Neural crest cell (in vitro differentiated cells): ENCODE measurements around the gene MAML3. TPM values are rescaled to one million over a fixed set of nuclear protein-coding genes. Genes with fewer than 3 reads are reported as not detected.
A peak's percentile ranks its signal among the peaks of the same experiment; 100 is the strongest.

Experiments
- DNase-seq: peaks from one replicate; pipeline ENCODE4 v3.0.0; 2021; ENCODE audit warnings: low read depth, mixed read lengths, low spot score
- H3K27ac Mint-ChIP-seq: one replicate; pipeline ENCODE4 v1.8.0; 2021; ENCODE audit warnings: mild to moderate bottlenecking, mixed read lengths; ENCODE audit not compliant: unreplicated experiment
- H3K27me3 Mint-ChIP-seq: 2 replicates; pipeline ENCODE4 v1.8.0; 2021; ENCODE audit warnings: low read depth, mild to moderate bottlenecking, mixed read lengths
- H3K36me3 Mint-ChIP-seq: 2 replicates; pipeline ENCODE4 v1.8.0; 2021; ENCODE audit warnings: low read depth, mild to moderate bottlenecking, mixed read lengths
- H3K4me1 Mint-ChIP-seq: 2 replicates; pipeline ENCODE4 v1.8.0; 2021; ENCODE audit warnings: mixed read lengths
- H3K4me3 Mint-ChIP-seq: one replicate; pipeline ENCODE4 v1.8.0; 2021; ENCODE audit warnings: mild to moderate bottlenecking, mixed read lengths
- H3K9me3 Mint-ChIP-seq: 2 replicates; pipeline ENCODE4 v1.8.0; 2021; ENCODE audit warnings: mixed read lengths
- total RNA-seq: library from RNA; stranded (reverse); gene quantifications from 2 replicates; pipeline ENCODE4 v1.2.1, GENCODE V29; 2021
- TF ChIP-seq, protein P1 (sequence below): fragments of 200-600 bp; sonication (generic); conservative IDR thresholded peaks from 2 replicates; pipeline ENCODE4 v1.5.0; 2021; ENCODE audit warnings: antibody characterized with exemption, mild to moderate bottlenecking

The MAML3 gene
- total RNA-seq, 1 donor from 2014 or later, result 21.8 TPM

DNA sequence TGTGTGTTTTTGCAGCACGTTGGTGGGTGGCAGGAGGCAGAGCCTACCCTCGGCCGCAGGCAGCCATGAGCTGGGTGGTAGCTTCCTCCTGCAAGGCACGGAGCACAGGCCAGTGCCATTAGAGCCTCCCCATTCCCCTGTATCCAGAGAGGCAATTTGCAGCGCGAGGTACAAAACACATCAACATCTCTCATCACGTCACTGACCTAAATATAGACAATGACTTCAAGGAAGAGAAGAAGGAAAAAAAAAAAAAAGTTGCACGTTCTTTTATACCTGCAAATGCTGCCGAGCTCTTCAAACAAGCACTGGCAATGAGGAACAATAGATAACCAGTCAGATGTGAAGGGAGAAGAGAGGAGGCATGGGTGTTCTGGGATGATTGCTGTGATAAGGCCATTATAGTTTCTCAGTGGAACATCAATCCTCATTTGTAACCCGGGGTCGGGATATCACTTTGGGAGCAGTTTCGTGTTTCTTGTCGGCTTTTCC is 328.4 kb downstream of the MAML3 start:
- H3K4me3 Mint-ChIP-seq, result peak overlapping the region; percentile 52
- peaks cover 9% of the 10 kb centered on the region for H3K36me3 Mint-ChIP-seq
- TF ChIP-seq, protein P1, sequence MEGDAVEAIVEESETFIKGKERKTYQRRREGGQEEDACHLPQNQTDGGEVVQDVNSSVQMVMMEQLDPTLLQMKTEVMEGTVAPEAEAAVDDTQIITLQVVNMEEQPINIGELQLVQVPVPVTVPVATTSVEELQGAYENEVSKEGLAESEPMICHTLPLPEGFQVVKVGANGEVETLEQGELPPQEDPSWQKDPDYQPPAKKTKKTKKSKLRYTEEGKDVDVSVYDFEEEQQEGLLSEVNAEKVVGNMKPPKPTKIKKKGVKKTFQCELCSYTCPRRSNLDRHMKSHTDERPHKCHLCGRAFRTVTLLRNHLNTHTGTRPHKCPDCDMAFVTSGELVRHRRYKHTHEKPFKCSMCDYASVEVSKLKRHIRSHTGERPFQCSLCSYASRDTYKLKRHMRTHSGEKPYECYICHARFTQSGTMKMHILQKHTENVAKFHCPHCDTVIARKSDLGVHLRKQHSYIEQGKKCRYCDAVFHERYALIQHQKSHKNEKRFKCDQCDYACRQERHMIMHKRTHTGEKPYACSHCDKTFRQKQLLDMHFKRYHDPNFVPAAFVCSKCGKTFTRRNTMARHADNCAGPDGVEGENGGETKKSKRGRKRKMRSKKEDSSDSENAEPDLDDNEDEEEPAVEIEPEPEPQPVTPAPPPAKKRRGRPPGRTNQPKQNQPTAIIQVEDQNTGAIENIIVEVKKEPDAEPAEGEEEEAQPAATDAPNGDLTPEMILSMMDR, result no peak
- H3K4me1 Mint-ChIP-seq, result peaks cover 72% of the 10 kb centered on the region
- peak overlapping the region; percentile 71 for H3K27ac Mint-ChIP-seq
- H3K27me3 Mint-ChIP-seq, result no peaks in the 10 kb centered on the region
- peaks cover 7% of the 10 kb centered on the region for H3K9me3 Mint-ChIP-seq
- DNase-seq, result no peak

DNA sequence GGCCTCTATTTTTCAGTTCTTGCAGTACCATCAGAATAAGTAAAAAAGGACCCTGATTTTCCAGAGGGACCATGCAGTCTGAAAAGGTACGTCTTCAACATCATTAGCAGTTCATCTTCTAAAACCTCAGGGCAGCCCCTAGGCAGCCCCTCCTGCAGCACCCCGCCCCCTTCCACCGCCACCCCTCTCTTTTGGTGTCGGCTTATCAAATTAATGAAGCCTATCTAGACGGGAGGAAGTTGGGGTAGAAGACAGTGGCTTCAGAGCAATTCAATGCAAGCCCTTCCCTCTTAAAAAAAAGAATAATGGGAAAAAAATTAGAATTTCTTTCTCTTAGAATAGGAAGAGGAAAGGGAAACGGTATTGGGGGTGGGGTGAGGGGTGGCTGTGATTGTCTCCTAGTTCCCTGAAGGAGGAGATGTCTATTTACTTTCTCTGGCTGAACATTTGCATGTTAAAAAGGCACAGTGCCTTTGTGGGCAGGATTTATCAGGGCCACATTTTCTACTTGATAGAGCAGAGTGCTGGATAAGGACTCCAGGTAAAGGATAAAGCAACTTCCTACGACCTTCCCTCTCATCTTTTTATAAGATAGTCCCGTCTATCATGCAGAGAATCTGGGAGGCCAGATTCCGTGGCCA is 329.0 kb downstream of the MAML3 start:
- Mint-ChIP-seq H3K27me3 (no peaks in the 10 kb centered on the region), H3K4me3 (peak overlapping the region; percentile 64), H3K36me3 (peaks cover 9% of the 10 kb centered on the region), H3K9me3 (peaks cover 7% of the 10 kb centered on the region), H3K27ac (peak overlapping the region; percentile 95), H3K4me1 (peaks cover 72% of the 10 kb centered on the region)
- DNase-seq, result no peak
- TF ChIP-seq, protein P1, result no peak

DNA sequence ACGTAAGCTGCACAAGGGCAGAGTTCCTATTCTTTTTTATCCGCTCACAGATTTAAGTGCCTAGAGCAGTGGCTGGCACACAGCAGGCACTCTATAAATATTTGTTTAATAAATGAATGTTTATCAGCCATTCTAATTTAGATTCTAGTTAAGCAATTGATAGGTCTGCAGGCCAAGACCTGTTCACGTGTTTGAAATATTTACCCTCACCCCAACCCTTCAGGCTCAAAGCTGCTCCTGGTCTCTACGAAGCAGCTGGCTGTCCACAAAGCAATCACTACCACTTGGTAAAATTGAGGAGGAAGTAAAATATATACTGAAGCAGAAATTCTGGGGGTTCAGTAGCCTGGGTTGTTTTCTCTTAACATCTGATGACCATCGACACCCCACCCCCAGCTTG is 330.2 kb downstream of the MAML3 start:
- H3K9me3 Mint-ChIP-seq, result peaks cover 7% of the 10 kb centered on the region
- no peaks in the 10 kb centered on the region for H3K27me3 Mint-ChIP-seq
- H3K4me1 Mint-ChIP-seq, result peaks cover 70% of the 10 kb centered on the region
- H3K4me3 Mint-ChIP-seq, result peak overlapping the region; percentile 25
- H3K36me3 Mint-ChIP-seq, result peaks cover 13% of the 10 kb centered on the region
- TF ChIP-seq, protein P1, result no peak
- DNase-seq, result no peak
- peak overlapping the region; percentile 92 for H3K27ac Mint-ChIP-seq

DNA sequence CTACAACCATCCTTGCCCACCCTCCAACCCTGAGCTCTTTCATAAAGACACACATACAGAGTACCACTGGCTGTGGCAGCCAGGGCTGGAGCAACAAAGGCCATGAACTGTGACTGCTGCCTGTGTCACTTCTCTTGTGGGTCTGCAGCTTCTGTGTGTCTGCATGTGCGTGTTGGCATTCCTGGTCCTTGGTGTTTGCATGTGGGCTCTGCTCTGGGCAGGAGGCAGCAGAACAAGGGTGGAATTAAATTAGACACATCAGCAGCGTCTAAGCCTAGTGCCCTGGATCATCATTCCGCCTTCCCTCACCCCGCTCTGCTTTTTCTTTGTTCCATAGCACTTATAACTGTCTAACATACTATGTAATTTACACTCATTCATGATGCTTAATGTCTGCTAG is 330.6 kb downstream of the MAML3 start:
- Mint-ChIP-seq H3K9me3 (peaks cover 5% of the 10 kb centered on the region), H3K36me3 (peaks cover 13% of the 10 kb centered on the region), H3K4me1 (peaks cover 71% of the 10 kb centered on the region), H3K27me3 (no peaks in the 10 kb centered on the region), H3K4me3 (peak overlapping the region; percentile 25), H3K27ac (peak overlapping the region; percentile 92)
- no peak for DNase-seq
- TF ChIP-seq, protein P1, result no peak

DNA sequence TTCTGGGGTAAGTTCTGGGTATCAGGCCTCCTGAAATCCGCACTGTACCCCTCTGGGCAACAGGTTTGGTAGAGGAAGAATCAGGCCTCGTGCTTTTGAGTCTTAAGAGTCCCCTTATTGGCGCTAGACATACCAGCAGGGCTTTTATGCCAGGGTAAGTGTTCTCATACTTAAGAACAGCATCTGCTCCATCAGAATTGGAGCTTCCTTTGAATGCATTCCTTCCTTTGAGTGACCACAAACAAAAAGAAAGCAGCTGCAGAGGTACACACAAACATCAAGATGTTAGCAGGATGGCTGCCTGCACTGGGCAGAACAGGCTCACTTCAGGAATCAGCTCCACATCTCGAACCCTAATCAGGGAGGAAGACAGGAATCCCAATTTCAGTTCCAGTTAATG is 331.6 kb downstream of the MAML3 start:
- Mint-ChIP-seq H3K27me3 (no peaks in the 10 kb centered on the region), H3K9me3 (peaks cover 4% of the 10 kb centered on the region), H3K36me3 (peaks cover 13% of the 10 kb centered on the region), H3K27ac (peak overlapping the region; percentile 94), H3K4me1 (peaks cover 78% of the 10 kb centered on the region), H3K4me3 (peak overlapping the region; percentile 58)
- TF ChIP-seq, protein P1, result no peak
- no peak for DNase-seq
